Measurements from ENCODE around the gene SBF2.

SBF2 gene

GRCh38 chr11:10293423-10294289 lies at the start of gene SBF2:
SBF2 (minus strand) TSS chr11:10294219; CDS start chr11:10294069, 150 bp downstream.
- peak; percentile 78 for DNase-seq (ENCODE audit: low spot score)

- DNase-seq (ENCODE audit: low spot score): no peak
Observed at GRCh38 chr11:10338287-10338686, 44.3 kb upstream of the SBF2 start.

- no peak for DNase-seq (ENCODE audit: low spot score)
Observed at GRCh38 chr11:10333490-10333889, 39.5 kb upstream of the SBF2 start.

GRCh38 chr11:10331548-10332289 lies 37.7 kb upstream of the SBF2 start:
- no peak for DNase-seq (ENCODE audit: low spot score)

- DNase-seq (ENCODE audit: low spot score): no peak
Observed at GRCh38 chr11:10329935-10330334, 35.9 kb upstream of the SBF2 start.

GRCh38 chr11:10329356-10329755 lies 35.3 kb upstream of the SBF2 start:
- DNase-seq (ENCODE audit: low spot score): no peak

GRCh38 chr11:10328314-10329098 lies 34.5 kb upstream of the SBF2 start:
- DNase-seq (ENCODE audit: low spot score): no peak

- no peak for DNase-seq (ENCODE audit: low spot score)
Observed at GRCh38 chr11:10327254-10327653, 33.2 kb upstream of the SBF2 start.

- DNase-seq (ENCODE audit: low spot score): no peak
Observed at GRCh38 chr11:10326012-10326964, 32.3 kb upstream of the SBF2 start.

GRCh38 chr11:10325277-10326011 lies 31.4 kb upstream of the SBF2 start:
- no peak for DNase-seq (ENCODE audit: low spot score)

- DNase-seq (ENCODE audit: low spot score): no peak
Observed at GRCh38 chr11:10324474-10324873, 30.5 kb upstream of the SBF2 start.

- no peak for DNase-seq (ENCODE audit: low spot score)
Observed at GRCh38 chr11:10323793-10324170, 29.8 kb upstream of the SBF2 start.

- peak; percentile 47 for DNase-seq (ENCODE audit: low spot score)
Observed at GRCh38 chr11:10322830-10323792, 29.1 kb upstream of the SBF2 start.

- DNase-seq (ENCODE audit: low spot score): no peak
Observed at GRCh38 chr11:10322401-10322800, 28.4 kb upstream of the SBF2 start.

GRCh38 chr11:10320736-10321465 lies 26.9 kb upstream of the SBF2 start:
- DNase-seq (ENCODE audit: low spot score): no peak

GRCh38 chr11:10319702-10320558 lies 25.9 kb upstream of the SBF2 start:
- DNase-seq (ENCODE audit: low spot score): no peak

GRCh38 chr11:10318527-10318802 lies 24.4 kb upstream of the SBF2 start:
- no peak for DNase-seq (ENCODE audit: low spot score)

Data from CD4-positive, alpha-beta T cell treated with Interleukin-6 at 100 ng/mL for 8 hours (primary cell).